Neural progenitor cell (in vitro differentiated cells): ENCODE data around the gene KIAA0825.

Experiments used
- CTCF ChIP-seq: fragments of 200-600 bp; sonication (generic); IDR thresholded peaks from 2 replicates; pipeline ENCODE4 v1.5.1; 2017; ENCODE audit warnings: antibody characterized with exemption, mild to moderate bottlenecking
- EZH2 ChIP-seq: fragments of 200-600 bp; sonication (generic); IDR thresholded peaks from 2 replicates; pipeline ENCODE4 v1.6.1; 2017; ENCODE audit warnings: antibody characterized with exemption, mild to moderate bottlenecking, moderate library complexity

- TF ChIP-seq CTCF (no peak), EZH2 (no peak)
These were observed 379.1 kb downstream of the KIAA0825 start for GRCh38 chr5:94239266-94239665.
